ENCODE measurements around the gene CARD9. TPM values are rescaled to one million over a fixed set of nuclear protein-coding genes. Genes with fewer than 3 reads are reported as not detected.
A peak's percentile ranks its signal among the peaks of the same experiment; 100 is the strongest.

CARD9 gene
- total and polyA plus RNA-seq, 2 donors, result 2.8 to 3.5 TPM

- Histone ChIP-seq H3K9me3 (ENCODE audit: control insufficient read depth in 2 of 2, insufficient read depth in 1 of 2, low read length in 1 of 2) (no peaks in the 10 kb centered on the region), H3K27ac (ENCODE audit: low read depth in 1 of 2, low read length in 1 of 2) (no peak overlapping the region)
- DNase-seq (ENCODE audit: low read depth in 6 of 9, low spot score in 9 of 9), result no peak
Measured at GRCh38 chr9:136403915-136404800, 30.7 kb upstream of the CARD9 start.

GRCh38 chr9:136403538-136403914 is 30.1 kb upstream of the CARD9 start:
- H3K27ac ChIP-seq (ENCODE audit: low read depth in 1 of 2, low read length in 1 of 2), result no peak overlapping the region
- WGBS, result 85% methylated on average over 5 of the region's 5 CpGs

More at GRCh38 chr9:136403915-136404800, 30.7 kb upstream of the CARD9 start:
- Histone ChIP-seq H3K36me3 (ENCODE audit: control insufficient read depth in 2 of 2, insufficient read depth in 2 of 2, low read length in 1 of 2) (peaks cover 44 to 50% of the 10 kb centered on the region in 2 donors), H3K4me1 (ENCODE audit: control insufficient read depth in 2 of 2, insufficient read depth in 2 of 2, low read length in 2 of 2) (peaks cover 11 to 18% of the 10 kb centered on the region in 2 donors), H3K27me3 (ENCODE audit: control insufficient read depth in 2 of 2, insufficient read depth in 1 of 2, low read length in 1 of 2) (peaks cover 0 to 2% of the 10 kb centered on the region in 2 donors), H3K4me3 (ENCODE audit: low read length in 2 of 2) (no peak overlapping the region)
- 89% methylated on average over 32 of the region's 32 CpGs for WGBS

GRCh38 chr9:136402067-136402466 is 28.6 kb upstream of the CARD9 start:
- peaks cover 15 to 24% of the 10 kb centered on the region in 2 donors for H3K4me1 ChIP-seq (ENCODE audit: control insufficient read depth in 2 of 2, insufficient read depth in 2 of 2, low read length in 2 of 2)
- H3K4me3 ChIP-seq (ENCODE audit: low read length in 2 of 2), result no peak overlapping the region
- H3K27ac ChIP-seq (ENCODE audit: low read depth in 1 of 2, low read length in 1 of 2), result no peak overlapping the region
- DNase-seq (ENCODE audit: low read depth in 6 of 9, low spot score in 9 of 9), result no peak
- 97% methylated on average over 13 of the region's 13 CpGs for WGBS
- H3K36me3 ChIP-seq (ENCODE audit: control insufficient read depth in 2 of 2, insufficient read depth in 2 of 2, low read length in 1 of 2), result peaks cover 42 to 48% of the 10 kb centered on the region in 2 donors
- peaks cover 0 to 2% of the 10 kb centered on the region in 2 donors for H3K27me3 ChIP-seq (ENCODE audit: control insufficient read depth in 2 of 2, insufficient read depth in 1 of 2, low read length in 1 of 2)
- H3K9me3 ChIP-seq (ENCODE audit: control insufficient read depth in 2 of 2, insufficient read depth in 1 of 2, low read length in 1 of 2), result no peaks in the 10 kb centered on the region

More at GRCh38 chr9:136403538-136403914, 30.1 kb upstream of the CARD9 start:
- H3K4me1 ChIP-seq (ENCODE audit: control insufficient read depth in 2 of 2, insufficient read depth in 2 of 2, low read length in 2 of 2), result peaks cover 15 to 24% of the 10 kb centered on the region in 2 donors
- H3K36me3 ChIP-seq (ENCODE audit: control insufficient read depth in 2 of 2, insufficient read depth in 2 of 2, low read length in 1 of 2), result peaks cover 44 to 50% of the 10 kb centered on the region in 2 donors
- H3K9me3 ChIP-seq (ENCODE audit: control insufficient read depth in 2 of 2, insufficient read depth in 1 of 2, low read length in 1 of 2), result no peaks in the 10 kb centered on the region
- peak in 1 of 9 donors; percentile 28 for DNase-seq (ENCODE audit: low read depth in 6 of 9, low spot score in 9 of 9)
- H3K4me3 ChIP-seq (ENCODE audit: low read length in 2 of 2), result no peak overlapping the region
- peaks cover 0 to 2% of the 10 kb centered on the region in 2 donors for H3K27me3 ChIP-seq (ENCODE audit: control insufficient read depth in 2 of 2, insufficient read depth in 1 of 2, low read length in 1 of 2)

- DNase-seq (ENCODE audit: low read depth in 6 of 9, low spot score in 9 of 9), result no peak
- H3K36me3 ChIP-seq (ENCODE audit: control insufficient read depth in 2 of 2, insufficient read depth in 2 of 2, low read length in 1 of 2), result peaks cover 44 to 51% of the 10 kb centered on the region in 2 donors
Measured at GRCh38 chr9:136401173-136401922, 27.9 kb upstream of the CARD9 start.

GRCh38 chr9:136400038-136400834 is 26.8 kb upstream of the CARD9 start, which contains the start of gene SNAPC4:
SNAPC4 (minus strand) TSS chr9:136400170; CDS start chr9:136398428, 1,742 bp downstream.
- peak within 1 kb of the TSS in 1 of 2 donors; percentile 13 for H3K27ac ChIP-seq (ENCODE audit: low read depth in 1 of 2, low read length in 1 of 2)
- H3K36me3 ChIP-seq (ENCODE audit: control insufficient read depth in 2 of 2, insufficient read depth in 2 of 2, low read length in 1 of 2), result peaks cover 46 to 52% of the 10 kb centered on the region in 2 donors
- H3K4me1 ChIP-seq (ENCODE audit: control insufficient read depth in 2 of 2, insufficient read depth in 2 of 2, low read length in 2 of 2), result peaks cover 14 to 24% of the 10 kb centered on the region in 2 donors
- DNase-seq (ENCODE audit: low read depth in 6 of 9, low spot score in 9 of 9), result peak; percentile 55 to 93 (median 86)
- WGBS, result 11% methylated on average over 71 of the region's 71 CpGs
- H3K4me3 ChIP-seq (ENCODE audit: low read length in 2 of 2), result peak within 1 kb of the TSS; percentile 66 to 94
- no peaks in the 10 kb centered on the region for H3K9me3 ChIP-seq (ENCODE audit: control insufficient read depth in 2 of 2, insufficient read depth in 1 of 2, low read length in 1 of 2)
- H3K27me3 ChIP-seq (ENCODE audit: control insufficient read depth in 2 of 2, insufficient read depth in 1 of 2, low read length in 1 of 2), result peaks cover 0 to 2% of the 10 kb centered on the region in 2 donors

More at GRCh38 chr9:136401173-136401922, 27.9 kb upstream of the CARD9 start:
- WGBS, result 97% methylated on average over 18 of the region's 18 CpGs
- Histone ChIP-seq H3K4me1 (ENCODE audit: control insufficient read depth in 2 of 2, insufficient read depth in 2 of 2, low read length in 2 of 2) (peaks cover 15 to 24% of the 10 kb centered on the region in 2 donors), H3K27me3 (ENCODE audit: control insufficient read depth in 2 of 2, insufficient read depth in 1 of 2, low read length in 1 of 2) (peaks cover 0 to 2% of the 10 kb centered on the region in 2 donors), H3K4me3 (ENCODE audit: low read length in 2 of 2) (no peak overlapping the region), H3K27ac (ENCODE audit: low read depth in 1 of 2, low read length in 1 of 2) (no peak overlapping the region), H3K9me3 (ENCODE audit: control insufficient read depth in 2 of 2, insufficient read depth in 1 of 2, low read length in 1 of 2) (no peaks in the 10 kb centered on the region)

- peak in 2 of 9 donors; percentile 14 to 19 for DNase-seq (ENCODE audit: low read depth in 6 of 9, low spot score in 9 of 9)
- Histone ChIP-seq H3K27me3 (ENCODE audit: control insufficient read depth in 2 of 2, insufficient read depth in 1 of 2, low read length in 1 of 2) (peaks cover 0 to 2% of the 10 kb centered on the region in 2 donors), H3K27ac (ENCODE audit: low read depth in 1 of 2, low read length in 1 of 2) (peak overlapping the region in 1 of 2 donors; percentile 13), H3K4me1 (ENCODE audit: control insufficient read depth in 2 of 2, insufficient read depth in 2 of 2, low read length in 2 of 2) (peaks cover 12 to 24% of the 10 kb centered on the region in 2 donors), H3K4me3 (ENCODE audit: low read length in 2 of 2) (peak overlapping the region; percentile 66 to 94), H3K9me3 (ENCODE audit: control insufficient read depth in 2 of 2, insufficient read depth in 1 of 2, low read length in 1 of 2) (no peaks in the 10 kb centered on the region), H3K36me3 (ENCODE audit: control insufficient read depth in 2 of 2, insufficient read depth in 2 of 2, low read length in 1 of 2) (peaks cover 46 to 52% of the 10 kb centered on the region in 2 donors)
- WGBS, result 3% methylated on average over 67 of the region's 67 CpGs
Measured at GRCh38 chr9:136399176-136400037, 25.9 kb upstream of the CARD9 start.

GRCh38 chr9:136398286-136398685 is 24.8 kb upstream of the CARD9 start:
- no peak overlapping the region for H3K27ac ChIP-seq (ENCODE audit: low read depth in 1 of 2, low read length in 1 of 2)
- H3K27me3 ChIP-seq (ENCODE audit: control insufficient read depth in 2 of 2, insufficient read depth in 1 of 2, low read length in 1 of 2), result peaks cover 0 to 2% of the 10 kb centered on the region in 2 donors
- no peak overlapping the region for H3K4me3 ChIP-seq (ENCODE audit: low read length in 2 of 2)
- H3K36me3 ChIP-seq (ENCODE audit: control insufficient read depth in 2 of 2, insufficient read depth in 2 of 2, low read length in 1 of 2), result peaks cover 49 to 55% of the 10 kb centered on the region in 2 donors
- no peak for DNase-seq (ENCODE audit: low read depth in 6 of 9, low spot score in 9 of 9)
- H3K9me3 ChIP-seq (ENCODE audit: control insufficient read depth in 2 of 2, insufficient read depth in 1 of 2, low read length in 1 of 2), result no peaks in the 10 kb centered on the region
- peaks cover 12 to 18% of the 10 kb centered on the region in 2 donors for H3K4me1 ChIP-seq (ENCODE audit: control insufficient read depth in 2 of 2, insufficient read depth in 2 of 2, low read length in 2 of 2)
- WGBS, result 97% methylated on average over 12 of the region's 12 CpGs

GRCh38 chr9:136397643-136398042 is 24.2 kb upstream of the CARD9 start:
- Histone ChIP-seq H3K36me3 (ENCODE audit: control insufficient read depth in 2 of 2, insufficient read depth in 2 of 2, low read length in 1 of 2) (peaks cover 56 to 60% of the 10 kb centered on the region in 2 donors), H3K27me3 (ENCODE audit: control insufficient read depth in 2 of 2, insufficient read depth in 1 of 2, low read length in 1 of 2) (peaks cover 0 to 2% of the 10 kb centered on the region in 2 donors), H3K9me3 (ENCODE audit: control insufficient read depth in 2 of 2, insufficient read depth in 1 of 2, low read length in 1 of 2) (no peaks in the 10 kb centered on the region), H3K4me1 (ENCODE audit: control insufficient read depth in 2 of 2, insufficient read depth in 2 of 2, low read length in 2 of 2) (peaks cover 12 to 18% of the 10 kb centered on the region in 2 donors), H3K4me3 (ENCODE audit: low read length in 2 of 2) (no peak overlapping the region), H3K27ac (ENCODE audit: low read depth in 1 of 2, low read length in 1 of 2) (no peak overlapping the region)
- 97% methylated on average over 6 of the region's 6 CpGs for WGBS
- no peak for DNase-seq (ENCODE audit: low read depth in 6 of 9, low spot score in 9 of 9)

All from thymus (tissue), 11 donors.